K562 (cell line): ENCODE data around the gene MSX1. TPM values are rescaled to one million over a fixed set of nuclear protein-coding genes. Genes with fewer than 3 reads are reported as not detected.

Source experiments
- ATAC-seq: fragments of 200-7000 bp; cut with Tn5 transposase; 3 replicates; pipeline ENCODE4 v1.9.1; 2020; ENCODE audit warnings: moderate library complexity
- BruUV-seq: library from RNA; stranded (reverse); fragments of 400-500 nt; replicated peaks from 2 replicates; lab custom pipeline; 2021; lab: Mats Ljungman, UMichigan
- CTCF ChIA-PET: fragments of 300-600 bp; formaldehyde crosslinking; extraction: SDS; loops from one replicate; lab custom pipeline; 2021; ENCODE audit warnings: low intra/inter-chr PET ratio; lab: Yijun Ruan, JAX
- POLR2A ChIA-PET: fragments of 300-600, 350-650 bp; sonication (Branson Sonifier 250); formaldehyde crosslinking; extraction: SDS; loops from one replicate; lab custom pipeline; 2021; ENCODE audit warnings: antibody characterized with exemption, inconsistent platforms; lab: Yijun Ruan, JAX
- DNase-seq, 4 experiments: peaks; one replicate each; pipeline versions ENCODE4 v3.0.0 to v3.0.0-alpha.2; 2011 to 2018; ENCODE audit warnings: low spot score in 3 of 4, mixed read lengths in 3 of 4; ENCODE audit errors: extremely low read depth in 1 of 4
- FAIRE-seq: peaks from 2 replicates; lab custom pipeline; 2011; peaks lifted over from hg19 to GRCh38; lab: Jason Lieb, UNC
- H2AFZ ChIP-seq: 2 replicates; pipeline ENCODE4 v1.6.0; 2011; ENCODE audit warnings: low read depth, low read length, control low read depth, inconsistent platforms
- H3K27ac ChIP-seq: fragments of 200-600 bp; 3 replicates; pipeline ENCODE4 v1.8.0; 2011; ENCODE audit warnings: low read depth, mild to moderate bottlenecking, control low read depth, inconsistent platforms, low read length, moderate library complexity, mixed read lengths; ENCODE audit errors: extremely low read depth
- H3K27me3 ChIP-seq, 2 experiments: fragments of 300-600 bp in 1 of 2; 2 replicates in 1 of 2; 3 replicates in 1 of 2; pipeline versions ENCODE4 v1.6.0 to v1.8.0; 2011; ENCODE audit warnings: inconsistent platforms in 2 of 2, low read length in 2 of 2, mild to moderate bottlenecking in 1 of 2, mixed read lengths in 1 of 2, moderate library complexity in 1 of 2; ENCODE audit not compliant: control insufficient read depth in 2 of 2, insufficient read depth in 2 of 2
- H3K36me3 ChIP-seq: fragments of 300-600 bp; 3 replicates; pipeline ENCODE4 v1.8.0; 2011; ENCODE audit warnings: mild to moderate bottlenecking, low read length, inconsistent platforms; ENCODE audit not compliant: control insufficient read depth, insufficient read depth
- H3K4me1 ChIP-seq, 2 experiments: fragments of 200-600 bp in 1 of 2; replicated peaks in 1 of 2; 2 replicates in 1 of 2; 3 replicates in 1 of 2; pipeline versions ENCODE4 v1.5.1 to v1.8.0; 2011; ENCODE audit warnings: inconsistent platforms in 2 of 2, low read length in 2 of 2, mild to moderate bottlenecking in 1 of 2, mixed read lengths in 1 of 2, moderate library complexity in 1 of 2; ENCODE audit not compliant: control insufficient read depth in 2 of 2, insufficient read depth in 2 of 2
- H3K4me2 ChIP-seq: 2 replicates; pipeline ENCODE4 v1.6.1; 2011; ENCODE audit warnings: low read length, control low read depth, inconsistent platforms, mixed read lengths; ENCODE audit not compliant: insufficient read depth
- H3K4me3 ChIP-seq: fragments of 200-600 bp; sonication (generic), shearing (Covaris generic); 2 replicates; pipeline ENCODE4 v1.5.1; 2016; ENCODE audit warnings: control low read depth, inconsistent platforms
- H3K79me2 ChIP-seq: fragments of 200-600 bp; 3 replicates; pipeline ENCODE4 v1.8.0; 2011; ENCODE audit warnings: low read length, inconsistent platforms; ENCODE audit not compliant: control insufficient read depth, insufficient read depth
- H3K9ac ChIP-seq, 2 experiments: 2 replicates each; pipeline versions ENCODE4 v1.6.0 to v1.6.1; 2011; ENCODE audit warnings: low read depth in 2 of 2, low read length in 2 of 2, control low read depth in 1 of 2, inconsistent platforms in 1 of 2, mild to moderate bottlenecking in 1 of 2, mixed read lengths in 1 of 2; ENCODE audit not compliant: insufficient read depth in 1 of 2
- H3K9me1 ChIP-seq: one replicate; pipeline ENCODE4 v1.6.0; 2011; ENCODE audit warnings: inconsistent platforms, mild to moderate bottlenecking, low read length, moderate library complexity; ENCODE audit not compliant: control insufficient read depth, insufficient read depth
- H3K9me3 ChIP-seq: replicated peaks from 2 replicates; pipeline ENCODE4 v1.5.1; 2011; ENCODE audit warnings: low read depth, low read length, inconsistent platforms; ENCODE audit not compliant: control insufficient read depth, insufficient read depth
- H4K20me1 ChIP-seq: replicated peaks from 2 replicates; pipeline ENCODE4 v1.6.1; 2011; ENCODE audit warnings: low read length, inconsistent platforms, mixed read lengths; ENCODE audit not compliant: control insufficient read depth, insufficient read depth
- C11orf30 ChIP-seq: fragments of 450-650 bp; IDR thresholded peaks from 2 replicates; pipeline ENCODE4 v1.6.1; 2016; ENCODE audit warnings: low read depth, mild to moderate bottlenecking
- CREB1 ChIP-seq, 2 experiments: sonication (generic) in 1 of 2; formaldehyde crosslinking in 1 of 2; IDR thresholded peaks; 2 replicates each; pipeline versions ENCODE4 v1.6.1 to v1.8.0; 2012 to 2022; ENCODE audit warnings: inconsistent platforms in 1 of 2, mild to moderate bottlenecking in 1 of 2, missing genetic modification reagents in 1 of 2, moderate library complexity in 1 of 2
- HNRNPH1 ChIP-seq: fragments of 200-400 bp; formaldehyde crosslinking; optimal IDR thresholded peaks from 2 replicates; pipeline ENCODE3; 2017; ENCODE audit warnings: low read depth, mild to moderate bottlenecking, low read length, moderate library complexity
- SOX6 ChIP-seq: fragments of 450-650 bp; IDR thresholded peaks from 2 replicates; pipeline ENCODE4 v1.6.1; 2014; ENCODE audit warnings: mild to moderate bottlenecking
- TCF15 ChIP-seq: fragments of 250-450 bp; sonication (Bioruptor Pico); IDR thresholded peaks from 2 replicates; pipeline ENCODE4 v1.8.0; 2022; ENCODE audit warnings: moderate library complexity, mild to moderate bottlenecking, inconsistent platforms
- TFAP4 ChIP-seq: sonication (generic); formaldehyde crosslinking; IDR thresholded peaks from 2 replicates; pipeline ENCODE4 v1.8.0; 2022; ENCODE audit warnings: missing genetic modification reagents, mild to moderate bottlenecking, moderate library complexity, borderline replicate concordance
- ZBTB17 ChIP-seq: fragments of 450-650 bp; formaldehyde crosslinking; IDR thresholded peaks from 2 replicates; pipeline ENCODE4 v1.4.0; 2020; ENCODE audit warnings: mild to moderate bottlenecking
- ZNF217 ChIP-seq: sonication (generic); formaldehyde crosslinking; IDR thresholded peaks from 2 replicates; pipeline ENCODE4 v1.8.0; 2022; ENCODE audit warnings: mild to moderate bottlenecking, missing genetic modification reagents
- ZNF277 ChIP-seq: fragments of 250-450 bp; sonication (Bioruptor Pico); IDR thresholded peaks from 2 replicates; pipeline ENCODE4 v1.8.0; 2022; ENCODE audit warnings: inconsistent platforms, mild to moderate bottlenecking, moderate library complexity, borderline replicate concordance
- ZNF830 ChIP-seq: fragments of 250-450 bp; sonication (Bioruptor Pico); IDR thresholded peaks from 2 replicates; pipeline ENCODE4 v1.5.0; 2021; ENCODE audit warnings: mild to moderate bottlenecking
- WGBS: fragments of 100-300 bp; shearing (Covaris generic); methylation state at CpG from one replicate; pipeline ENCODE4 v1.1.6; 2016; ENCODE audit warnings: low coverage, mixed read lengths; ENCODE audit not compliant: insufficient coverage; ENCODE audit errors: missing lambda C conversion rate; 5-methylcytosine and 5-hydroxymethylcytosine counted together
- in situ Hi-C: fragments of 300-500 bp; cut with MboI; formaldehyde crosslinking; loops from 4 replicates; pipeline ENCODE4 v1.15.0; 2018; ENCODE audit warnings: inconsistent platforms, mixed read lengths
- intact Hi-C: fragments of 100-400 bp; cut with micrococcal nuclease; formaldehyde crosslinking; loops from 2 replicates; pipeline ENCODE4 v1.14.2; 2022
- polyA plus RNA-seq, 8 experiments: library from polyadenylated mRNA; depleted of rRNA in 4 of 8; stranded (reverse) in 5 of 8; unstranded in 3 of 8; fragments of >200 nt; fragmentation: Nextera tagmentation in 2 of 8; fragmentation: Illumina TruSeq in 1 of 8; extraction: Ambion mirVana in 2 of 8; extraction: Trizol in 1 of 8; gene quantifications; 2 replicates each; pipeline versions ENCODE4 v1.2.1 to v1.2.3, GENCODE V29; 2011 to 2014; ENCODE audit warnings: inconsistent platforms in 1 of 8, missing spikeins in 1 of 8
- total RNA-seq, 7 experiments: library from RNA; depleted of rRNA in 6 of 7; stranded (reverse); fragments of >200 nt in 6 of 7; fragmentation: Illumina TruSeq in 2 of 7; extraction: Trizol in 2 of 7; gene quantifications; 2 replicates each; pipeline versions ENCODE4 v1.2.1 to v1.2.3, GENCODE V29; 2011 to 2021; ENCODE audit warnings: low replicate concordance in 1 of 7

The MSX1 gene
- total and polyA plus RNA-seq, 9 of the 15 experiments (the other 6 are each of a cell fraction or from before 2014, with no cell fraction given): 1.3 to 6.3 (median 2.3) TPM

- ChIA-PET CTCF (no interaction called here), POLR2A (interaction anchor here (0.6 kb wide), 1 partner anchor 219 kb away, joined by 3 read pairs; no protein-coding TSS in a partner anchor)
- no peaks in the 10 kb centered on the region for H3K9me1 ChIP-seq
- no peak for DNase-seq
- WGBS: 2% methylated on average over 7 of the region's 7 CpGs
- H2AFZ ChIP-seq: no peak overlapping the region
- H3K79me2 ChIP-seq: no peaks in the 10 kb centered on the region
- no peaks in the 10 kb centered on the region for H3K36me3 ChIP-seq
- no peak overlapping the region for H3K27ac ChIP-seq
- no peaks in the 10 kb centered on the region; the same call in 1 of the 2 replicates for H4K20me1 ChIP-seq
- H3K4me2 ChIP-seq: no peak overlapping the region
- no peaks in the 10 kb centered on the region for H3K4me1 ChIP-seq
- ATAC-seq: no peak
- no peak overlapping the region for H3K4me3 ChIP-seq
- intact Hi-C loops (no loop called here), in situ Hi-C loops (no loop called here)
- no peak for FAIRE-seq
- TF ChIP-seq HNRNPH1 (no peak), ZNF277 (CRISPR knock-in tag) (no peak), CREB1 (IDR thresholded peaks at IDR 0.05) (no peak), CREB1 (CRISPR knock-in tag; IDR thresholded peaks at IDR 0.05) (no peak), SOX6 (no peak), TCF15 (CRISPR knock-in tag) (no peak), ZNF217 (CRISPR knock-in tag) (no peak), TFAP4 (CRISPR knock-in tag) (no peak), ZNF830 (CRISPR knock-in tag) (no peak), ZBTB17 (CRISPR knock-in tag) (no peak), C11orf30 (no peak)
- H3K9me3 ChIP-seq: no peaks in the 10 kb centered on the region
- H3K27me3 ChIP-seq: peaks cover 0 to 6% of the 10 kb centered on the region in 2 experiments; a peak in 2 of 5 replicates
- no peak overlapping the region for H3K9ac ChIP-seq
- no TSS peak for BruUV-seq
These were observed 34.0 kb upstream of the MSX1 start for GRCh38 chr4:4825431-4825830.
